GM10266 (cell line): ENCODE results near the gene KATNB1.

ENCODE experiments used
- DNase-seq: peaks from one replicate; pipeline ENCODE4 v3.0.0; 2012; ENCODE audit errors: extremely low spot score
- TF ChIP-seq, protein P1 (sequence below): IDR thresholded peaks from 2 replicates; pipeline ENCODE4 v1.5.1; 2012; ENCODE audit warnings: mild to moderate bottlenecking, low read depth; ENCODE audit not compliant: control insufficient read depth, insufficient read depth; ENCODE audit errors: missing control alignments

The KATNB1 gene

DNA sequence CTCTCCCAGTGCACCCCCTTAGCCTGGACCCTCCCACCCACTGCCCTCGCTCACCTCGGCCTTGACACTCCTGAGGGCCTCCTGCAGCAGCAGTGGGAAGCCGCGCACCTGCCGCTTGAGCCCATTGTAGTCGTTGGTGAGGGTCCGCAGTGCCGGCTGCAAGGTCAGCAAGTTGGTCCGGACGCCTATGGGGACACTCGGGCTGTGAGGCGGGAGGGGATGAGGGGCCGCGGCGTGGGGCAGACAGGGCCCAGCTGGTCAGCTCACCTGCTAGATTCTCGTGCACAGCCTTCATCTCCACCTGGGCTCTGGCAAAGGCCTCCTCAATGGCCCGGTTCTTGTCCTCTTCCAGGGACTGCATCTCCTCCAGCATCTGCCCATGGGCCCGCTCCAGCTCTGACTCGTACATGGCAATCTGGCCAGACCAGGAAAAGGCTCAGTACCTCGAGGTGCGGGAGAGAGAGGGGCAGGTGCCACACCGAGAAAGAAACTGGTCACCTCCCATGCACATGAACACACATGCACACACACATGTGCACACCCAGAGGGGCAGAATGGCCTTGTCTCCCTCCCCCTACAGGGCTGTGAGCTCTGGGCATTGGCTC is 34.1 kb downstream of the KATNB1 start:
- TF ChIP-seq, protein P1, sequence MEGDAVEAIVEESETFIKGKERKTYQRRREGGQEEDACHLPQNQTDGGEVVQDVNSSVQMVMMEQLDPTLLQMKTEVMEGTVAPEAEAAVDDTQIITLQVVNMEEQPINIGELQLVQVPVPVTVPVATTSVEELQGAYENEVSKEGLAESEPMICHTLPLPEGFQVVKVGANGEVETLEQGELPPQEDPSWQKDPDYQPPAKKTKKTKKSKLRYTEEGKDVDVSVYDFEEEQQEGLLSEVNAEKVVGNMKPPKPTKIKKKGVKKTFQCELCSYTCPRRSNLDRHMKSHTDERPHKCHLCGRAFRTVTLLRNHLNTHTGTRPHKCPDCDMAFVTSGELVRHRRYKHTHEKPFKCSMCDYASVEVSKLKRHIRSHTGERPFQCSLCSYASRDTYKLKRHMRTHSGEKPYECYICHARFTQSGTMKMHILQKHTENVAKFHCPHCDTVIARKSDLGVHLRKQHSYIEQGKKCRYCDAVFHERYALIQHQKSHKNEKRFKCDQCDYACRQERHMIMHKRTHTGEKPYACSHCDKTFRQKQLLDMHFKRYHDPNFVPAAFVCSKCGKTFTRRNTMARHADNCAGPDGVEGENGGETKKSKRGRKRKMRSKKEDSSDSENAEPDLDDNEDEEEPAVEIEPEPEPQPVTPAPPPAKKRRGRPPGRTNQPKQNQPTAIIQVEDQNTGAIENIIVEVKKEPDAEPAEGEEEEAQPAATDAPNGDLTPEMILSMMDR: no peak
- no peak for DNase-seq

DNA sequence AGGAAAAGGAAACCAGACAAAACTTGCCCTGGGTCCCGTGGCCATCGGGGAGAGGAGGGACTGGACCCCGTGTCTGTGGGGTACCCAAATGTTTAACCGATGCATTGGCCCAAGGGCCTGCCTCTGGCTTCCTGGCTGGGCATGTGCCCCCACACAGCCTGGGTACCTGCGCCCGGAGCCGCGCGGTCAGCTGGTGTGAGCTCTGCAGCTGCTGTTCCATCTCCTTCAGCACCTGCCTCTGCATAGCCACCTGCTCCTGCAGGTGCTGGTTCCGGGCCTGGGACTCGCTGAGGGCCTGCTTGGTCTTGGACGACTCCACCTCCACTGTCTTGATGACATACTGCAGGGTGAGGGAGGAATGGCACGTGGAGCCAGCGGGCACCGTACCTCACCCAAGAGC is 34.8 kb downstream of the KATNB1 start:
- DNase-seq: no peak
- TF ChIP-seq, protein P1: no peak

DNA sequence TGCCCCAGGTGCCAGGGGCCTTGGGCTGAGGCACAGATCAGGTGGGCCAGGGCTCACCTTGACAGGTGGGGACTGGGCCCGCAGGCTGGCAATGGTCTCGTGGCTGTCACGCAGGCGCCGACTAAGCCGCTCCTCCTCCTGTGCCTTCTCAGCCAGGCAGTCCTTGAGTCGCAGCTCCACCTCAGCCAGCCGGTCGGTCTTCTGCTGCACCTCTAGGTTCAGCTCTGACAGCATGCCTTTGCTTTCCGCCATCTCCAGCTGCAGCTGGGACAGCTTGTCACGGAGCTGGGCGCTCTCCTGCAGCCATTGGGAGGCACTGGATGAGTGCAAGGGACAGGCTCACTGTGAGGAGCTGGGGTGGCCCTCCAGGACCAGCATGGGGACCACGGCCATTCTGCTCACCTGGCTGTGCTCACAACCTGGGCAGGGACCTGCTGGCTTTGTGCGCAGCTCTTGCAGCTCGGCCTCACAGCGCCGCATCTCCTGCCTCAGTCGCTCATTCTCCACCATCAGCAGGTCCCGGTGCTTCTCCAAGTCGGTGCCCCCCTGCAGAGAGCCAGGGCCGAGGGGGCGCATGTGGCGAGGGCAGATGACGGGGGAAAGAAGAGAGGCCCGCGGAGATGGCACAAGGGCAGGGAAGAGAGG is 35.7 kb downstream of the KATNB1 start:
- TF ChIP-seq, protein P1: no peak
- no peak for DNase-seq

DNA sequence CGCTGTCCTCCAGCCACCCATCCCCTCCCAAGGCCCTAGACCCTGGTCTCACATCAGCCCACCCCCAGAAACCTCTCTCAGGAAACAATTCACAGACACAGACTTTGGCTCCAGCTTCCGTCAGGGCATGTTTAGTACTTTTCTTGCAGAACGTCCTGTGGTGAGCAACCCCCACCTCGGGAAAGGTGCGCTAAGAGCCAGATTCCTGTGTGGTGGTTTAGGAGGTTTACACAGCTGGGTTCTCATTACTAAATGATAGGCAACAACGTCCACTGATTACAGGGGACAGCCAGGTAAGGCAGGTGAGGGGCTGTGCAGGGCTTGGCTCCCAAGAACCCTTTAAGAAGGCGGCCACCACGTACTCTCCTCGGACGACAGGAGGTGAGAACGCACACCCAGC is 37.4 kb downstream of the KATNB1 start:
- DNase-seq: no peak
- TF ChIP-seq, protein P1: no peak

- no peak for DNase-seq
- TF ChIP-seq, protein P1: no peak
Observed at GRCh38 chr16:57773655-57774295, 38.2 kb downstream of the KATNB1 start.

DNA sequence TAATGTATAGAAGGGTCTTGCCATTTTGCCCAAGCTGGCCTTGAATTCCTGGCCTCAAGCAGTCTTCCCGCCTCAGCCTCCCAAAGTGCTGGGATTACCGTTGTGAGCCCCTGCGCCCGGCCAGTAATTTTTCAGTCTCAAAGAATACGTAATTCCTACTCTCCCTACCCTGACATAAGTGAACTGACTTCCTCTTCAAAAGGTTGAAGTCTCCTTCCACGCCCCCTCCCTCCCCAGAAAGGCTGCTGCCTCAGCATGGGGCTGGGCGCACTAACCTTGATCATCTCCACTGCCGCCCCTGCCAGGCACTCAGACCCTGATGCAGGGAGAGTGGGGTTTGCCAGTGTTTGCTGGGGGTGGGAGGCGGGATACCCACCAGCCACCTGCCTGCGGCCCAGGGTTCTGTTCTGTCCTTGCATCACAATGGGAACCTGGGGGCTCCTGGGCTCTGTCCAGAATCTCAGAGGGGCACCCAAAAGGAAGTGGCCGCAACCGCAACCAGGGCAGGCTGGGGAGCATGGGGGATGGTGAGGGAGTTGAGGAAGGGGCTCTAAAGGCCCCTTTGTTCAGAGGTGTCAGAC is 39.2 kb downstream of the KATNB1 start:
- DNase-seq: no peak
- TF ChIP-seq, protein P1: no peak
